ENCODE results near the gene XYLT1. TPM values are rescaled to one million over a fixed set of nuclear protein-coding genes. Genes with fewer than 3 reads are reported as not detected.

Gene XYLT1
- total RNA-seq, 1 donor from 2014 or later, result 12.3 TPM

GRCh38 chr16:17244872-17245551 is 225.7 kb downstream of the XYLT1 start:
- H3K27ac Mint-ChIP-seq, result no peak overlapping the region
- peaks cover 6% of the 10 kb centered on the region for H3K4me1 Mint-ChIP-seq (ENCODE audit: low read depth)

GRCh38 chr16:17241264-17241835 is 229.4 kb downstream of the XYLT1 start:
- H3K4me3 Mint-ChIP-seq (ENCODE audit: low read depth), result no peak overlapping the region
- no peak for DNase-seq (ENCODE audit: low spot score, unreplicated experiment)
- no peak overlapping the region for H3K27ac Mint-ChIP-seq
- H3K36me3 Mint-ChIP-seq (ENCODE audit: insufficient read depth), result no peaks in the 10 kb centered on the region
- TF ChIP-seq CTCF (IDR thresholded peaks at IDR 0.05; ENCODE audit: unreplicated experiment), result no peak
- peaks cover 8% of the 10 kb centered on the region for H3K9me3 Mint-ChIP-seq (ENCODE audit: low read depth)
- H3K4me1 Mint-ChIP-seq (ENCODE audit: low read depth), result no peaks in the 10 kb centered on the region
- H3K27me3 Mint-ChIP-seq, result no peaks in the 10 kb centered on the region

More at GRCh38 chr16:17244872-17245551, 225.7 kb downstream of the XYLT1 start:
- H3K9me3 Mint-ChIP-seq (ENCODE audit: low read depth), result peaks cover 5% of the 10 kb centered on the region
- DNase-seq (ENCODE audit: low spot score, unreplicated experiment), result no peak
- H3K27me3 Mint-ChIP-seq, result no peaks in the 10 kb centered on the region
- H3K4me3 Mint-ChIP-seq (ENCODE audit: low read depth), result no peak overlapping the region
- no peak for TF ChIP-seq CTCF (IDR thresholded peaks at IDR 0.05; ENCODE audit: unreplicated experiment)
- H3K36me3 Mint-ChIP-seq (ENCODE audit: insufficient read depth), result no peaks in the 10 kb centered on the region

- Mint-ChIP-seq H3K9me3 (ENCODE audit: low read depth) (peaks cover 8% of the 10 kb centered on the region), H3K4me1 (ENCODE audit: low read depth) (no peaks in the 10 kb centered on the region), H3K27ac (no peak overlapping the region), H3K4me3 (ENCODE audit: low read depth) (no peak overlapping the region), H3K27me3 (no peaks in the 10 kb centered on the region), H3K36me3 (ENCODE audit: insufficient read depth) (no peaks in the 10 kb centered on the region)
- DNase-seq (ENCODE audit: low spot score, unreplicated experiment), result no peak
- TF ChIP-seq CTCF (IDR thresholded peaks at IDR 0.05; ENCODE audit: unreplicated experiment), result no peak
Observed at GRCh38 chr16:17238285-17239028, 232.3 kb downstream of the XYLT1 start.

GRCh38 chr16:17237350-17237944 is 233.3 kb downstream of the XYLT1 start:
- DNase-seq (ENCODE audit: low spot score, unreplicated experiment), result no peak
- no peak overlapping the region for H3K27ac Mint-ChIP-seq
- no peaks in the 10 kb centered on the region for H3K4me1 Mint-ChIP-seq (ENCODE audit: low read depth)
- H3K4me3 Mint-ChIP-seq (ENCODE audit: low read depth), result no peak overlapping the region
- H3K9me3 Mint-ChIP-seq (ENCODE audit: low read depth), result peaks cover 8% of the 10 kb centered on the region
- no peak for TF ChIP-seq CTCF (IDR thresholded peaks at IDR 0.05; ENCODE audit: unreplicated experiment)
- H3K36me3 Mint-ChIP-seq (ENCODE audit: insufficient read depth), result no peaks in the 10 kb centered on the region
- H3K27me3 Mint-ChIP-seq, result no peaks in the 10 kb centered on the region

GRCh38 chr16:17235147-17235815 is 235.5 kb downstream of the XYLT1 start:
- H3K27me3 Mint-ChIP-seq, result no peaks in the 10 kb centered on the region
- no peak for DNase-seq (ENCODE audit: low spot score, unreplicated experiment)
- no peak overlapping the region for H3K4me3 Mint-ChIP-seq (ENCODE audit: low read depth)
- no peak overlapping the region for H3K27ac Mint-ChIP-seq
- no peak for TF ChIP-seq CTCF (IDR thresholded peaks at IDR 0.05; ENCODE audit: unreplicated experiment)
- no peaks in the 10 kb centered on the region for H3K36me3 Mint-ChIP-seq (ENCODE audit: insufficient read depth)
- no peaks in the 10 kb centered on the region for H3K4me1 Mint-ChIP-seq (ENCODE audit: low read depth)
- peaks cover 3% of the 10 kb centered on the region for H3K9me3 Mint-ChIP-seq (ENCODE audit: low read depth)
